ENCODE results near the gene LRRC37A3. TPM values are rescaled to one million over a fixed set of nuclear protein-coding genes. Genes with fewer than 3 reads are reported as not detected.
"Not testable (repeated sequence)": the region's sequence is repeated elsewhere in the genome, so short reads cannot be mapped to it uniquely, and the experiment has no call there.

The LRRC37A3 gene
- total RNA-seq, 4 donors from 2014 or later, result 3.9 to 24.3 (median 5.9) TPM

DNA sequence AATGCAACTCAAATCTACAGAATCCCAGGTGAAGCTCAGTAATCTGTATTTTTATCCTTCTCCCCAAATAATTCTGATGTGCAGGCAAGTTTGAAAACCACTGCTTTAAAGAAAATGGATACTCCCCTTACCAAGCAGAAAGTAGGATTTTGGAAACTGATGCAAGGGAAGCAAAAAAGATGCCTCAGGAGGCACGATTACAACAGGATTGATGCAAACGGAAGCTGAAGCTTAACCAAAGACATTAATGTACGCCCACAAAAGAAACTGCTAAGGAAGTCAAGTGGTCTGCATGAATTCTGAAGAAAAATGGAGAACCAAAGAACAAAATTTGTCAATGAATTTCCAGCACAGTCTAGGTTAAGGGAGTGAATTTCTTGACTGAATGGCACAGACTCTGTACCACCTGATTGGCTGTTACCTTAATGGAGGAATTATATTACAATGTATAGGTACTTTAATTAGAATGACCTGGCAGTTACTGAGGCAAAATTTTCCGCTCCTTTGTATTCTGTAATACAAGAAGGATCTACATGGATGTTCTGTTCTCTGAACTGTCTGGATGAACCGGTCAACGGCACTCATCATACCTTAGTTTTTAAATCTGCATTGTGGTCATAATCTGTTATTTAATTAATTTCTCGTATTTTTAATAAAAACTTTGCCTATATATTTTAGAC lies 9.6 kb downstream of the LRRC37A3 start:
- WGBS, result 83% methylated on average over 6 of the region's 7 CpGs
- not testable (repeated sequence) for H3K27ac ChIP-seq

DNA sequence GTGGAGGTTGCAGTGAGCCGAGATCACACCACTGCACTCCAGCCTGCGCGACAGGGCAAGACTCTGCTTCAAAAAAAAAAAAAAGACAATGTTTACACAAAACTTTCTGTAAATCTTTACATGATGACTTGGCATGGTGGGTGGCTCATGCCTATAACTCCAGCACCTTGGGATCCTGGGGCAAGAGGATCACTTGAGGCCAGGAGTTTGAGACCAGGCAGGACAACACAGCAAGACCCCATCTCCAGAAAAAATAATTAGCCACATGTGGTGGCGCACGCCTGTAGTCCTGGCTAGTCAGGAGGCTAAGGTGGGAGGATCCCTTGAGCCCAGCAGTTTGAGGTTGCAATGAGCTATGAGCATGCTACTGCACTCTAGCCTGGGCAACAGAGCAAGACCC lies 15.2 kb downstream of the LRRC37A3 start:
- 100% methylated on average over 2 of the region's 5 CpGs for WGBS
- not testable (repeated sequence) for H3K27me3 ChIP-seq; DNase-seq (ENCODE audit: low spot score in 2 of 2); H3K4me1 ChIP-seq; H3K9me3 ChIP-seq; H3K36me3 ChIP-seq; H3K27ac ChIP-seq; H3K4me3 ChIP-seq

More for the DNA sequence above, 9.6 kb downstream of the LRRC37A3 start:
- not testable (repeated sequence) for H3K27me3 ChIP-seq; DNase-seq (ENCODE audit: low spot score in 2 of 2); H3K36me3 ChIP-seq; H3K9me3 ChIP-seq; H3K4me1 ChIP-seq; H3K4me3 ChIP-seq

DNA sequence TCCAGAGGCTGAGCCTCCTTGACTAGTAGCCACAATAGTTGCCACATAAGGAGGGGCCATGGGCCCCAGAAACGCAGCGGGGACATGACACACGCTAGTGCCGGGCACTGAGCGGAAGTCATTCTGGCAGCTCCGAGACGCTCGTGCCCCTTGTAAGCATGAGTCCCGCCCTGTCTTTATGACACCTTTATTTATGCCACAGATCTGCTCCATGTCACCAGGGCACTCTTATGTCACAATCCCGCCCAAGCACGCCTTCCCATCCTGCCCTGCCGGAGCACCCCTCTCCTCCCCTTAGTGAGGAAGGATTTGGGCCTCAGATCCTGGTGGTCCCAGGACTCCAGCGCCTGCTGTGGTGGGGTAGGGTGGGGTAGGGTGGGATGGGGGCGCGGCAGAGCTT lies 22.1 kb downstream of the LRRC37A3 start:
- 92% methylated on average over 12 of the region's 15 CpGs for WGBS
- H3K4me3 ChIP-seq; DNase-seq (ENCODE audit: low spot score in 2 of 2): not testable (repeated sequence)

DNA sequence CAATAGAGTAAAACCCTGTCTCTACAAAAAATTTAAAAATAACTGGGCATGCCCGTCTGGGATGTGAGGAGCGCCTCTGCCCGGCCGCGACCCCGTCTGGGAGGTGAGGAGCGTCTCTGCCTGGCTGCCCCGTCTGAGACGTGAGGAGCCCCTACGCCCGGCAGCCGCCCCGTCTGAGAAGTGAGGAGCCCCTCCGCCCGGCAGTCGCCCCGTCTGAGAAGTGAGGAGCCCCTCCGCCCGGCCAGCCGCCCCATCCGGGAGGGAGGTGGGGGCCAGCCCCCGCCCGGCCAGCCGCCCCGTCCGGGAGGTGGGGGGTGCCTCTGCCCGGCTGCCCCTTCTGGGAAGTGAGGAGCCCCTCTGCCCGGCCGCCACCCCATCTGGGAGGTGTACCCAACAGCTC lies 45.1 kb downstream of the LRRC37A3 start:
- WGBS, result 91% methylated on average over 7 of the region's 29 CpGs
- not testable (repeated sequence) for H3K27ac ChIP-seq; H3K9me3 ChIP-seq; H3K36me3 ChIP-seq; H3K4me1 ChIP-seq; H3K27me3 ChIP-seq; H3K4me3 ChIP-seq; DNase-seq (ENCODE audit: low spot score in 2 of 2)

More for the DNA sequence above, 22.1 kb downstream of the LRRC37A3 start:
- H3K4me1 ChIP-seq, H3K9me3 ChIP-seq, H3K27me3 ChIP-seq, H3K27ac ChIP-seq, H3K36me3 ChIP-seq: not testable (repeated sequence)

DNA sequence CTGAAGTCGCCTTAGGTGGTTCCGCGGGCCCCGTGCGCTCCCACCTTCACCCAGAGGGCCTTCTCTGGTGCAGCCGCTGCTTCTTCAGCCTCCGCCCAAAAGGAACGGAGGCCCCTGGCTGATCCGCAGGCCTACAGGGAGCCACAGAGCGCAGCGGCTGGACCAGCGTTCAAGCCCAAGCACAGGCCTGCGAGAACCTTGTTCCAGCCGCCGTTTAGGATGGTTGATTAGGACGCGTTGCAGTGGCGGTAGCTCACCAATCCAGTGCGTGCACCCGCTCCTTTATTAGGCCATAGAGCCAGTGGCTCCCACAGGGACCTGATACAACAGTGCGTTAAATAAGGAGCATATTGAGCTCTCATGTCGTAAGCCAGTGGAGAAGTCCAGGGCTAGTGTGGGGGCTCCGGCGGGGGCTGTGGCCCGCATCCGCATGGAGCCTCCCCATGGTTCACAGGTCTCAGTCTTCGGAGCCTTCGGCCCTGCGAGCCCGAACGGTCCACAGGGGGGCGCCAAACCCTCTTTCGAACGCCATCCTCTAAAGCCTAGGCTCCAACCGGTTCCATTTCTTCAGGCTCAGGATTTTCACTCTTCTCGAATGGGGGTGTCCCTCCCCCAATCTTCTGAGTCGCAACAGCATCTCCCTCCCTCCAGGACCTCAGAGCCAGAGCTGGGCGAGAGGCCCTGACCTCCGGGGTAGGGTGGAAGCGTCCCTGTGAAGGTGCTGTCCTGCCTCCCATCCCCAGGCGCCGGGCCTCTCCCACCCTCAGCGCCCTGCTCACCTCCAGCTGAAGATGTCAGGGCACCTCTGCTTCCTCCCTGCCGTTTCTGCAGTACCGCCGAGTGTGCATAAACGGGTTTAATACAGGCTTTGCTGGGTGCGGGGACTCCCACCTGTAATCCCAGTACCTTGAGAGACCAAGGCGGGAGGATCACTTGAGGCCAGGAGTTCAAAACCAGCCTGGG lies 71.5 kb downstream of the LRRC37A3 start:
- not testable (repeated sequence) for H3K9me3 ChIP-seq, H3K4me3 ChIP-seq, H3K4me1 ChIP-seq, H3K27me3 ChIP-seq, H3K27ac ChIP-seq, H3K36me3 ChIP-seq
- DNase-seq (ENCODE audit: low spot score in 2 of 2), result peak in 1 of 2 donors; percentile 69
- WGBS, result 62% methylated on average over 39 of the region's 49 CpGs
- TF ChIP-seq, protein P1, sequence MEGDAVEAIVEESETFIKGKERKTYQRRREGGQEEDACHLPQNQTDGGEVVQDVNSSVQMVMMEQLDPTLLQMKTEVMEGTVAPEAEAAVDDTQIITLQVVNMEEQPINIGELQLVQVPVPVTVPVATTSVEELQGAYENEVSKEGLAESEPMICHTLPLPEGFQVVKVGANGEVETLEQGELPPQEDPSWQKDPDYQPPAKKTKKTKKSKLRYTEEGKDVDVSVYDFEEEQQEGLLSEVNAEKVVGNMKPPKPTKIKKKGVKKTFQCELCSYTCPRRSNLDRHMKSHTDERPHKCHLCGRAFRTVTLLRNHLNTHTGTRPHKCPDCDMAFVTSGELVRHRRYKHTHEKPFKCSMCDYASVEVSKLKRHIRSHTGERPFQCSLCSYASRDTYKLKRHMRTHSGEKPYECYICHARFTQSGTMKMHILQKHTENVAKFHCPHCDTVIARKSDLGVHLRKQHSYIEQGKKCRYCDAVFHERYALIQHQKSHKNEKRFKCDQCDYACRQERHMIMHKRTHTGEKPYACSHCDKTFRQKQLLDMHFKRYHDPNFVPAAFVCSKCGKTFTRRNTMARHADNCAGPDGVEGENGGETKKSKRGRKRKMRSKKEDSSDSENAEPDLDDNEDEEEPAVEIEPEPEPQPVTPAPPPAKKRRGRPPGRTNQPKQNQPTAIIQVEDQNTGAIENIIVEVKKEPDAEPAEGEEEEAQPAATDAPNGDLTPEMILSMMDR (IDR thresholded peaks at IDR 0.05), result peak; percentile 9 to 65

DNA sequence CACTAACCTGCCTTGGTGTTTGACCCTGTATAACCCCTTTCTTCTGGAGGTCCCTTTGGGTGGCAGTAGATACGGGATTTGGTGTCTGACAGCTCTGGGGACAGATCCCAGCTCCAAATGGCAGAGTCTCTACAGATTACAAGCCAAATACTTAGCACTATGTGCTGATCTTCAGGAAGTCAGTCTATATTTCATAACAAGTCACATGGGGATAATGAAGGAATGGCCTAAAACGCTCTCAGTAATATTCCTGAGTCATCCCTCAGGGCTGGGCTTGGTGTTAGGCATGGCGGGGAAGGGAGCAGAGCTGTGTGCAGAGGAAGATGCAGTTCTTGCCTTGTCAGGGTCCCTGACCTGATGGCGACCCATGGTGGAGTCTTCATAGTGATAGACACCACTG lies 72.4 kb downstream of the LRRC37A3 start:
- H3K36me3 ChIP-seq; H3K4me1 ChIP-seq; H3K9me3 ChIP-seq; H3K27ac ChIP-seq; H3K27me3 ChIP-seq; DNase-seq (ENCODE audit: low spot score in 2 of 2); H3K4me3 ChIP-seq: not testable (repeated sequence)
- 80% methylated on average over 1 of the region's 4 CpGs for WGBS

DNA sequence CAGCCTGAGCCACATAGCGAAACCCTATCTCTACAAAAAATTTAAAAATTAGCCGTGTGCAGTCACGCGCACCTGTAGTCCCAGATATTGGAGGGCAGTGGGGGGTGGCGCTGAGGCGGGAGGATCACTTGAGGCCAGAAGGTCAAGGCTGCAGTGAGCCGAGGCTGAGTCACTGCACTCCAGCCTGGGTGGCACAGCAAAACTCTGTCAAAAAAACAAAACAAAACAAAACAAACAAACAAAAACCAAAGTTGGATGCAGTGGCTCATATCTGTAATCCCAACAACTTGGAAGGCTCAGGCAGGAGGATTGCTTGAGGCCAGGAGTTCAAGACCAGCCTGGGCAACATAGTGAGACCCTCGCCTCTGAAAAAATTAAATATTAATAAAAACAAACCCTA lies 75.4 kb downstream of the LRRC37A3 start:
- not testable (repeated sequence) for H3K4me1 ChIP-seq; H3K27me3 ChIP-seq; H3K9me3 ChIP-seq; H3K27ac ChIP-seq; DNase-seq (ENCODE audit: low spot score in 2 of 2); H3K36me3 ChIP-seq; H3K4me3 ChIP-seq
- WGBS, result 88% methylated on average over 8 of the region's 8 CpGs

DNA sequence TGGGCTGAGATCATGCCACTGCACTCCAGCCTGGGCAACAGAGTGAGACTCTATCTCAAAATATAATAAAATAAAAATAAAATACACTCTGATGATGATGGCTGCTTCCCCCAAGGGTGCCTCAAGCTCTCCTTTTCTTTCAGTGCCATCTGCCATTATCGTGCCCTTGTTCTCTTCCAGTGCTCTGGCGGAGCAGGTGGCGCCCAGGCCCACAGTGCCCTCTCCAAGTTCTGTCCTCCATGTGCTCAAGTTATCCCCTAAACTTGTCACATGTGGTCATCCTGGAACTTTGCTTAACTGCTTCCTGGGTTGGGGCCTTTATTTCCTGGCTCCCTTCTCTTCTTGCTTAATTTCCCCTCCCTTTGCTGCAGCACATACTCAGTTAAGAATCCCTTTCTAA lies 76.4 kb downstream of the LRRC37A3 start:
- DNase-seq (ENCODE audit: low spot score in 2 of 2); H3K27me3 ChIP-seq; H3K36me3 ChIP-seq; H3K4me1 ChIP-seq; H3K27ac ChIP-seq; H3K4me3 ChIP-seq; H3K9me3 ChIP-seq: not testable (repeated sequence)
- 100% methylated on average over 3 of the region's 3 CpGs for whole genome bisulfite sequencing

DNA sequence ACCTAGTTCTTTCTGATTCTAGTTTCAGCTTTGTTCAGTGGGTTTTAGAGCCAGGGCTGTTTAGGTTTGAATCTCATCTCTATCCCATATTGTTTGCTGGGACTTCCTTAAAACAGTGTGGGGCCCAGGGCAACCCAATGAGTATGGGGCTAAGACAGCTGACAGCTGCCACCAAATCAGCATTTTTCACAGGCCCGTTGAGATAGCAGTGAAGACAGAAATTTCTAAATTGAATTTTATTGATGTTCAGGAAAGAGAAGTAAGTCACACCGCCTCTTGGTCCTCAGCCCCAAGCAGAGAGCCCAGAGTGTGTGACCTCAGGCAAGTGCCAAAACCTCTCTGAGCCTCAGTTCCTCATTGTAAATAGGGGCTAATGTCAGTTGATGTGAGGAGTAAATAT lies 78.3 kb downstream of the LRRC37A3 start:
- not testable (repeated sequence) for H3K27ac ChIP-seq; DNase-seq (ENCODE audit: low spot score in 2 of 2); H3K36me3 ChIP-seq; H3K9me3 ChIP-seq; H3K4me3 ChIP-seq; H3K27me3 ChIP-seq
- peaks cover 10% of the 10 kb centered on the region for H3K4me1 ChIP-seq
- WGBS, result 73% methylated on average over 2 of the region's 2 CpGs

DNA sequence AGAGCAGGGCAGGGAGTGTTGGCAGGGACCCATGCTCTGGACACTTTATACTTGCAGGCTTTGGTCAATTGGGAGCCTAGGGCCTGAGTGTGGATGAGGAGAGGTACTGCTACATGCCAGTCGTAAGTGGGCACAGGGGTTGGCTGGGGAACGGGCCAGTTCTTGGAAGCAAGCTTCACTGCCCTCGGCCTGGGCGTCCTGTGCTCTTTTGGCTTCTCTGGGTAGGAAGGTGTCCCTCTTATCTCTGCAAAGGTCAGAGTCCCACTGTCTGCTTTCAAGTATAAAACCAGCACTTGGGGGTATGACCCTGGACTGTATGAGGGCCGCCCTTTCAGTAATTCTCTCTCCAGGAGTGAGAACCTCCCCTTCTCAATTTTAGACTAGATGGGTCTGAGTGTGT lies 80.8 kb downstream of the LRRC37A3 start:
- not testable (repeated sequence) for H3K9me3 ChIP-seq; H3K27ac ChIP-seq; H3K4me3 ChIP-seq; H3K27me3 ChIP-seq; H3K36me3 ChIP-seq; DNase-seq (ENCODE audit: low spot score in 2 of 2)
- H3K4me1 ChIP-seq, result peaks cover 31% of the 10 kb centered on the region
- 96% methylated on average over 5 of the region's 5 CpGs for WGBS

Measured in suprapubic skin (tissue), 4 donors.